GM10266 (cell line): ENCODE measurements around the gene CLPSL2.

Experiments
- DNase-seq: peaks from one replicate; pipeline ENCODE4 v3.0.0; 2012; ENCODE audit errors: extremely low spot score
- CTCF ChIP-seq: IDR thresholded peaks from 2 replicates; pipeline ENCODE4 v1.5.1; 2012; ENCODE audit warnings: mild to moderate bottlenecking, low read depth; ENCODE audit not compliant: control insufficient read depth, insufficient read depth; ENCODE audit errors: missing control alignments

CLPSL2 gene

DNA sequence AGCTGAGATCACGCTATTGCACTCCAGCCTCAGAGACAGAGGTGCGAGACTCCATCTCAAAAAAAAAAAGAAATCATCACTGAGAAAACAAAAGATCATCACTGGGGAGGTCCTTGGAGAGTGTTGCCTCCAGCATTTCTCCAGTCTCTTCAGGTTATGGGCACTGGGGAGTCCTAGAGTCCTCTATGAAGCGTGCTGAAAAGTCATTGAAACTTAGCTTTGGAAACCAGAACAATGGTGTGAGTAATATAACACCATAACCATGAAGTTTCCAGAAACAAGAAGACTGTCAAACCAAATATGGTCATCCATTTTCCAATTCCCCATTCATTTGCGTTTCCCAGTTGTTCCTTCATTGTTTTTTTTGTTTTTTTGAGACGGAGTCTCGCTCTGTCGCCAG, 25.8 kb upstream of the CLPSL2 start:
- DNase-seq: no peak

DNA sequence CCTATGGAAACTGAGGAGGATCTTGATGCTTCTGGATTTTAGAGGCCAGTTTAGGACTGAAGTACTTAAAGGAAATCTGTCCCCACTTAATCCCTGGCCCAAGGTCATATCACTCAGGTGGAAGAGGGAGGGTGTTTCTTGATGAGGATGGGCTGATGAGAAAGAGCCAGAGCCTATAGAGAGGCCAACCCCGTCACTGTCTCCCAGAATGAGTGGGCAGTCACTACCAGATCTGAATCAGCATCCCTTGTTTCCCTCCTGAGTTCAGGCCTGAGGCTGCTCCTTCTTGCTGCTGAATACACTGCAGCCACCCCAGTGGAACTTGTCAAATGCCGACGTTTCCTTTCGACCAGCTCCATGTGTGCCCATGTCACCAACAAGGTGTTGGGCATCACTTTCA, 24.8 kb upstream of the CLPSL2 start:
- no peak for DNase-seq
- TF ChIP-seq CTCF: no peak

More for the DNA sequence above, 25.8 kb upstream of the CLPSL2 start:
- TF ChIP-seq CTCF: no peak

DNA sequence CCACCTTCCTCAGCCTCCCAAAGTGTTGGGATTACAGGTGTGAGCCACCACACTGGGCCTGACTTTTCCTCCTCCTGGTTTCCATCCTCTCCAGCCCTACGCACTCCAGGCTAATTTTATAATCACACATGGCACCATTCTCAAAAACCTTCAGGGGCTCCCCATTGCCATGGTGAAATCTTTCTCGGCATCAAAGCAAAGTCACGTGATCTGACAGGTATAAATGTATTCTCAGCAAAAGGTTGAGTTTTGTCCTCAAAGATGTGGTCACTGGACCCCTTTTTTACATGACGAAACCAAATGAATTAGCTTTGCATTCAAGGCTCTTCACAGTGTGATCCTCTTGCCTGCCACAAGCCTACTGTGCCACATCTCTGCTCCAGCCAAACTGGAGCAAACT, 24.1 kb upstream of the CLPSL2 start:
- no peak for DNase-seq
- TF ChIP-seq CTCF: no peak

GRCh38 chr6:35754452-35755277, 21.7 kb upstream of the CLPSL2 start:
- DNase-seq: no peak

GRCh38 chr6:35755278-35755924, 21.0 kb upstream of the CLPSL2 start:
- no peak for DNase-seq

More at GRCh38 chr6:35754452-35755277, 21.7 kb upstream of the CLPSL2 start:
- TF ChIP-seq CTCF: no peak

GRCh38 chr6:35757456-35758123, 18.8 kb upstream of the CLPSL2 start:
- peak; percentile 14 for TF ChIP-seq CTCF
- no peak for DNase-seq

More at GRCh38 chr6:35755278-35755924, 21.0 kb upstream of the CLPSL2 start:
- TF ChIP-seq CTCF: no peak

- DNase-seq: no peak
- TF ChIP-seq CTCF: no peak
Observed at GRCh38 chr6:35759426-35759825, 17.0 kb upstream of the CLPSL2 start.
